ENCODE data around the gene ZNF595.
"Not testable (repeated sequence)": the region's sequence is repeated elsewhere in the genome, so short reads cannot be mapped to it uniquely, and the experiment has no call there.

DNA sequence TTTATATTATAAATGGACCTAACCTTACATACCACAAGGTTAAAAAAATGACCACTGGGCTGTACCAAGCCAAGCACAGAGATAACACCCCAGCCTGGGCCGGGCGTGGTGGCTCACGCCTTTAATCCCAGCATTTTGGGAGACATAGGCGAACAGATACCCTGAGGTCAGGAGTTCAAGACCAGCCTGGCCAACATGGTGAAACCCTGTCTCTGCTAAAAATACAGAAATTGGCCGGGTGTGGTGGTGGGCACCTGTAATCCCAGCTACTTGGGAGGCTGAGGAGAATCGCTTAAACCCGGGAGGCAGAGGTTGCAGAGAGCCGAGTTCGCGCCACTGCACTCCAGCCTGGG, 70.8 kb downstream of the ZNF595 start:
- TF ChIP-seq, protein P1, sequence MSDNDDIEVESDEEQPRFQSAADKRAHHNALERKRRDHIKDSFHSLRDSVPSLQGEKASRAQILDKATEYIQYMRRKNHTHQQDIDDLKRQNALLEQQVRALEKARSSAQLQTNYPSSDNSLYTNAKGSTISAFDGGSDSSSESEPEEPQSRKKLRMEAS (IDR thresholded peaks at IDR 0.05; ENCODE audit: low read depth) = not testable (repeated sequence)
- TF ChIP-seq, protein P2, sequence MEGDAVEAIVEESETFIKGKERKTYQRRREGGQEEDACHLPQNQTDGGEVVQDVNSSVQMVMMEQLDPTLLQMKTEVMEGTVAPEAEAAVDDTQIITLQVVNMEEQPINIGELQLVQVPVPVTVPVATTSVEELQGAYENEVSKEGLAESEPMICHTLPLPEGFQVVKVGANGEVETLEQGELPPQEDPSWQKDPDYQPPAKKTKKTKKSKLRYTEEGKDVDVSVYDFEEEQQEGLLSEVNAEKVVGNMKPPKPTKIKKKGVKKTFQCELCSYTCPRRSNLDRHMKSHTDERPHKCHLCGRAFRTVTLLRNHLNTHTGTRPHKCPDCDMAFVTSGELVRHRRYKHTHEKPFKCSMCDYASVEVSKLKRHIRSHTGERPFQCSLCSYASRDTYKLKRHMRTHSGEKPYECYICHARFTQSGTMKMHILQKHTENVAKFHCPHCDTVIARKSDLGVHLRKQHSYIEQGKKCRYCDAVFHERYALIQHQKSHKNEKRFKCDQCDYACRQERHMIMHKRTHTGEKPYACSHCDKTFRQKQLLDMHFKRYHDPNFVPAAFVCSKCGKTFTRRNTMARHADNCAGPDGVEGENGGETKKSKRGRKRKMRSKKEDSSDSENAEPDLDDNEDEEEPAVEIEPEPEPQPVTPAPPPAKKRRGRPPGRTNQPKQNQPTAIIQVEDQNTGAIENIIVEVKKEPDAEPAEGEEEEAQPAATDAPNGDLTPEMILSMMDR (IDR thresholded peaks at IDR 0.05) = not testable (repeated sequence)
- TF ChIP-seq FOXM1 (IDR thresholded peaks at IDR 0.05; ENCODE audit: low read depth); SMC3 (IDR thresholded peaks at IDR 0.05; ENCODE audit: low read depth, low read length): not testable (repeated sequence)

All from SK-N-SH (cell line).